Measurements from ENCODE around the gene GOLGA8M.
"Not testable (repeated sequence)": the region's sequence is repeated elsewhere in the genome, so short reads cannot be mapped to it uniquely, and the experiment has no call there.

DNA sequence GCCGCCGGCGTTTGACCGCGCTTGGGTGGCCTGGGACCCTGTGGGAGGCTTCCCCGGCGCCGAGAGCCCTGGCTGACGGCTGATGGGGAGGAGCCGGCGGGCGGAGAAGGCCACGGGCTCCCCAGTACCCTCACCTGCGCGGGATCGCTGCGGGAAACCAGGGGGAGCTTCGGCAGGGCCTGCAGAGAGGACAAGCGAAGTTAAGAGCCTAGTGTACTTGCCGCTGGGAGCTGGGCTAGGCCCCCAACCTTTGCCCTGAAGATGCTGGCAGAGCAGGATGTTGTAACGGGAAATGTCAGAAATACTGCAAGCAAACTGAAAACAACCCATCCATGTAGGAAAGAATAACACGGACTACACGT is 26.0 kb upstream of the GOLGA8M start:
- TF ChIP-seq, protein P1, sequence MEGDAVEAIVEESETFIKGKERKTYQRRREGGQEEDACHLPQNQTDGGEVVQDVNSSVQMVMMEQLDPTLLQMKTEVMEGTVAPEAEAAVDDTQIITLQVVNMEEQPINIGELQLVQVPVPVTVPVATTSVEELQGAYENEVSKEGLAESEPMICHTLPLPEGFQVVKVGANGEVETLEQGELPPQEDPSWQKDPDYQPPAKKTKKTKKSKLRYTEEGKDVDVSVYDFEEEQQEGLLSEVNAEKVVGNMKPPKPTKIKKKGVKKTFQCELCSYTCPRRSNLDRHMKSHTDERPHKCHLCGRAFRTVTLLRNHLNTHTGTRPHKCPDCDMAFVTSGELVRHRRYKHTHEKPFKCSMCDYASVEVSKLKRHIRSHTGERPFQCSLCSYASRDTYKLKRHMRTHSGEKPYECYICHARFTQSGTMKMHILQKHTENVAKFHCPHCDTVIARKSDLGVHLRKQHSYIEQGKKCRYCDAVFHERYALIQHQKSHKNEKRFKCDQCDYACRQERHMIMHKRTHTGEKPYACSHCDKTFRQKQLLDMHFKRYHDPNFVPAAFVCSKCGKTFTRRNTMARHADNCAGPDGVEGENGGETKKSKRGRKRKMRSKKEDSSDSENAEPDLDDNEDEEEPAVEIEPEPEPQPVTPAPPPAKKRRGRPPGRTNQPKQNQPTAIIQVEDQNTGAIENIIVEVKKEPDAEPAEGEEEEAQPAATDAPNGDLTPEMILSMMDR (IDR thresholded peaks at IDR 0.05) = not testable (repeated sequence)
- not testable (repeated sequence) for TF ChIP-seq POLR2A (IDR thresholded peaks at IDR 0.05)
